Stimulated activated CD4-positive, alpha-beta T cell treated with anti-CD3 and anti-CD28 coated beads, Interleukin-2, amount 100 ng/mL, for 24 hours (primary cell): Measurements from ENCODE around the gene STMN1.

ENCODE experiments used
- DNase-seq, 2 donors: peaks; one replicate each; pipeline ENCODE4 v3.0.0-alpha.2; 2020

Gene STMN1

DNA sequence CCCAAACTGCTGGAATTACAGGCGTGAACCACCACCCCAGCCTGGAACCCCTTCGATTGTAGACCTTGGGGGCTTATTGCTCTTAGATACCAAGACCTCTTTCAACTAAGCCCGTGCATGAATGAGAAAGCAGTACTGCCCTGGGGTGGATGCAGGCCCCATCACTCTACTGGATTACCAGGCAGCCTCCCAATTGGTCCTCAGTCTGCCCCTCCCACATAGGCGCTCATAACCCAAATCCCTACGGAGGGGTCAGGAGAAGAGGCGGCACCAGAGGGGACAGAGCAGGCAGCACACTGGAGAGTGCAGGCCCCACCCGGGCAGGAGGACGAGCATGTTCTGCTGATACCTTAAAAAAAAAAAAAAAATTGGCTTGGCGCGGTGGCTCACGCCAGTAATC, 12.4 kb upstream of the STMN1 start:
- DNase-seq: no peak

DNA sequence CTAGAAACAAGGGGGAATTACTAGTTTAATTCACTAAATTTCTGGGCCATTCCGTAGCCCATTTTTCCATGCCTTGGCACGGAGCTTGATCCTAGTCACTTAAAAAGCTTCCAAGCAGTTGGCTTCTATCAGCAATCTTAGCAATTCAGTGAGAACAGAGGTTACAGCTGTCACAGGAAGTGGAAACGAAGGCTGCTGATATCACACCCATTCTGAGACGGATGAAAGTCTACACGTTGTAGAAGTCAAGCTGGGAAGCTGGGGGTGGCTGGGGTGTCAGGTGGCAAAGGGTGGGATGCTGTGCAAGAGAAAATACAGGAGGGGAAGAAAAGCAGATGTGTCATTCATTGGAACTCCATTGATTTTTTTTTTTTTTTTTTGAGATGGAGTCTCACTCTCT, 11.8 kb upstream of the STMN1 start:
- no peak for DNase-seq

DNA sequence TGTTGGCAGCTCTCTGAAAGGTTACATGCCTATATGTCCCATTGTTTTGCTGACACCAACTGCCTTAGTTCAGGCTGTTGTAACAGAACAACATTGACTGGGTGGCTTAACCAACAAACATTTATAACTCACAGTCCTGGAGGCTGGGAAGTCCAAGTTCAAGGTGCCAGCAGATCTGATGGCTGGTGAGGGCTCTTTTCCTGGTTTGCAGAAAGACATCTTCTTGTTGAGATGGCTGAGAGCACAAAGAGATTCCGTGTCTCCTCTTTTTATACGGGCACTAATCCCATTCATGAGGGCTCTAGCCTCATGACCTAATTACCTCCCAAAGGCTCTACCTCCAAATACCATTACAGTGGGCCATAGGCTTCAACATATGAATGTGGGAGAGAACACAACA, 10.2 kb upstream of the STMN1 start:
- no peak for DNase-seq

DNA sequence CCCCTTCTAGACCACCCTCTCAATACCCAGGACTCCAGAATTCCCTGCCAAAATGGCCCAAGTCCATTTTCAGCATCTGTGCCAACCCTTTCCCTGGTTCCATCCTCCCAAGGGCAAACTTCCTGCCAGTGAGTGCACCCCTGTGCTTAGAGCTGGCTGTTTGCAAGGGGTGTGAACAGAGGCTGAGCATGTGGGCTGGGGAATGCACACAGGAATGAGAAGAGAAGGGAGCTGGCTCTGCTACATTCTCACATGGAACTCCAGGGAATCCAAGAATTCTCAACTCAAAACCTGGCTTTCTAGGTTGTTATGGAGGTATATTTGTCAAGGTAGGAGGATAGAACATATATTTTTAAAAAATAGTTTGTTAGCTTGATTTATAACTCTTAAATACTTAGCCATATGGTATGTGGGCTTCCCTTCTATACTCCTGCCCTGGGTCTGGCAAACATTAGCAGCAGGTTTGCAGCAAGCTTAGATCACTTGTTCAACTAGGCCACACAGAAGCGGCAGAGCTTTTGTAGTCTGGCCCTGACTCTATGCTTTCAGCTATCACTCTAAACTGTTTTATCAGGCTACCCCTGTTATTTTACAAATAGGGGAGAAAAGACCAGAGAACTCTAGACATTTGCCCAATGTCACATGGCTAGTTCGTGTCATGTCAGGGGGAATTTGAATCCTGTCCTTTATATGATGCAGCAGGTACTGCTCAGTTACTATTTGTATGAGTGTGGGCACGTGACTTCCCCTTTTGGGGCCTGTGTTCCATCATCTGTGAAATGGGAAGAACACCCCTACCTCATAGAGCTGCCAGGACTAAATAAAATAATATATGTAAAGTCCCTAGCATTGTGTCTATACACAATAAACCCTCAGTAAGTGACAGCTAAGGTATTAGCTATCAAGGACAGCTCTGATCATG, 8.1 kb upstream of the STMN1 start:
- DNase-seq: no peak

DNA sequence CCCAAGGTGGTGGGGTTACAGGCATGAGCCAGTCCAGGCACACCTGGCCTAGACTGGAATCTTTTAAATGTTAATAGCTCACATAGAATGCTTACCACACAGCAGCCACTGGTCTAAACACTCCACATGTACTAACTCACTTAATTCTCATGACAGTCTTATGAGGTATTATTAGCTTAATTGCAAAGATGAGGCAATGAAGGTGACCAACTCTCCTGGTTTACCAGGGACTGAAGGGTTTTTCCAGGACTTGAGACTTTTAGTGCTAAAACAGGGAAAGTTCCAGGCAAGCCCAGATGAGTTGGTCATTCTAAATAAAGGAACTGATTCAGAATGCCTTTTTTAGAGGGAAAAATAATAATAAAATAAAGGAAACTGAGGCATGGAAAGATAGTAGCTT, 7.0 kb upstream of the STMN1 start:
- DNase-seq: no peak

DNA sequence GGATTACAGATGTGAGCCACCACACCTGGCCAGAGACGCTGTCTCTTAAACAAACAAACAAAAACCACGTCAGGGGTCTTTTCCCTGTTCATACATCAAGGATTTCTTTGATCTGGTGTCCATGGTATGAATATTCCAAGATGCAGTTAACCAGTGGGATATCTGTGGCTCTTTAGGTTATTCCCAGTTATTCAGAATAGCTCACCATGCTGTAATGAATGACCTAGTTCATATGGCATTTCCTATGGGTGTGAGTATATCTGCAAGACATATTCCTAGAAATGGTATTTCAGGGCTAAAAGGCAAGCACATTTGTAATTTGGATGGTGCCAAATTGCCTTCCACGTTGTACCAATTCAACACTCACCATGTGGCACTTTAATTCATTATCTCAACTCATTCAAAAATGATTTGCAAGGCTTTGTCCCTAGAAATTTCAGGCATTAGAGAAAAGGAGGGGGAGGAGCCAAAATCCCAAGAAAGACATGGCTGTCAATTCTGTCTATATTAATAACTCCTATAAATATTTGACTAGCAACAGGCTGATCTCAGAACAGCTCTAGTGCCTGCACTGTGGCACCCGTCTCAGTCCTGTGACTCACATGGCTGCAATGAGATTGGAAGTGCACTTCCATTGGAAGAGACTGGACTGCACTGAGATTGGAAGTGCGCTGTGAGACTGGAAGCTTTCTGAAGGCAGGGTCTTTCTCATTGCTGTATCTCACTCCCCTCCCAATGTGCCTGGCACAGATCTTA, 6.0 kb upstream of the STMN1 start:
- no peak for DNase-seq

DNA sequence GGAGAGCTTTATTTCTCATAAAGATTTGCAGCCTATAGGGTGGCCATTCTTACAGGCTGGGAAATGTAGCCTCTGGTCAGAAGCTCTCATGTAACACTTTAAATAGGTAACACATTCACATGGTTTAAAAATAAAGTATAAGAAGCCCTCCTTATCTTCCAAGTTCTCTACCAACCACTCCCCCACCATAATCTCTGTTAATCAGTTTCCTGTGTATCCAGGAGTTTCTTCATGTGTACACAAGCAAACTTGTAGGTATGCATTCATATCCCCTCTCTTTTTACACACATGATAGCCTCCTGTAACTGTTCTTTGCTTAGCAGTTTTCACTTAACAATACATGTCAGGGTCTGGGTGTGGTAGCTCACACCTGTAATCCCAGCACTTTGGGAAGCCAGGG, 4.9 kb upstream of the STMN1 start:
- DNase-seq: no peak

DNA sequence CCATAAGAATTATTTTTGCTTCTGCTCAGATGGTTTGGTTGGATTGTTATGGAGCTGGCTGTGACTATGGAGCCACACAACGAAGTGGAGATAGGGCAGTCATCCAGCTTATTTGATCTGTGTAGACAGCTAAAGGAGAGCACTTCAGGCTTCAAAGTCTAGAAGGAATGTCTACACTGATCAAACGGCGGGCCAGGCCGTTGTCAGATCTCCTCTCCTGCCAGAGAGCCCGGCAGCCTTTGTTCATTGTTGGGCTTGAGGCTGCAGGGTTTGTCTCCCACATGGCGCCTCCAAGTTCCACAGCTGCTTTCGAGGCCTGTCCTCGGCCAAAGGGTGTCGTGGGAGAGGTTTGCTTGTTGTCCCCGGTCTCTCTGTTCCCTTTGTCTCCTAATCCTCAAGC, 2.8 kb upstream of the STMN1 start:
- DNase-seq: no peak

DNA sequence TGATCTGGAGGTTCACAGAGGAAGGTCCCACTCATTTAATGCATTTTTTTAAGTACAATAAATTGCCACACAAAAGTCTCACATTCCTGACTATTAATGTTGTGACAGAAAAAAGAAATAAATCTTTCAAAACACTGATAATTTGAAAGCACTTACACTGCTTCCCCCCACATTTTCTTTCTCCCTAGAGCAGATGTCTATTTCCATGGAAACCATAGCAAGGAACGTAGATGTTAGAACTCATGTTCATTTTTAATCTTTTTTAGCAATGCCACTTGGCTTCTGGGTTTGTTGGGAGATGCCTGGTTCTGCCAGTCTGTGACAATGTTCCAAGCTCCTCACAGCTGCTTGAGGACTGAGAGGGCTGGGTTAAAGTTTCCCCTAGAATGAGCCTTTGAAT, 1.9 kb upstream of the STMN1 start:
- no peak for DNase-seq

DNA sequence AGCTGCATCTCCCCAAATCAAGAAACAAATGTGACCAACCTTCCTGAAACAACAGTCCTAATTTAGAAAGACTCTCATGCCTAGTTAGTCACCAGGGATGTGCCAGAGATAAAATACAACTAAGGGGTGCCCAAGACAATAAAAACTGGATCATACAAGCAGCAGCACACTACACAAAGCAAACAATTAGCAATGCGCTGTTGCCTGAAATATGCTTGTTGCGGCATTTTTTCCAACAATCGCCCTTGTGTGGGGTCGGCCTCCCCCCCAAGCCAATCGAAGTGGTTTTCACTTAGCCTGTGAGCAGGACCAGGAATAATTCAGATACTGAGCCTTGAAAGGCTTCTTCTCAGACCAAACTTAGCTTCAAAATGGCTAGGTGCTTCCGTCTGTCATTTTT, 1.4 kb upstream of the STMN1 start:
- no peak for DNase-seq

DNA sequence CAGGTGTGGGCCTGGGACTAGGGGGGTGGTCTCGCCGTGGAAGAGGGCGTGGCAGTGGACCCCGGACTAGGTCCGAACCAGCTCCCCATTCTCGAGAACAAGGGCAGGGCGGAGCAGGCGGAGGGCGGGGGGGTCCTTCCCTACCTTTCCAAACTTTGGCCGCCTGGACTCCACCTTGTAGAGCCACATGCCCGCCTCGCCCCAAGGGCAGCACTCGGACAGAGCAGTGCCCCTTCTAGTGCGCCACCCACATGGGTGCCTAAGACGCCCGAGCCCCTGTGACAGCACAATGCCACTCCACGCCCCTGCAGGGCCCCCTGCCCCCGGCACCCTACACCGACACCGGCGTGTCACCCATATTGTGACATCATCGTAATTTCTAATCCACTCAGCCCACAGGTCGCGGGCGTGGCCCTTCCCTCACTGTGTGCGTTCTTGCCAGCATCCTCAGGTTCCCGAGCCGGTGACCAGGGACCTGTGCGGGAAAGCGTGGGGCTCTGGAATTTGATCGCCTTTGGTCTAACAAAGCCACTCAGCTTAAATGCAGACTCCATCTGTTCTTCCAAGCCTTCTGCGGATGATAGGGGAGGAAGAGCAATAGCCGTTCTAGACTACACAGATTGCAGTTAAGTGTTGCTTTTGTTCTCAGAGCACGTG, 553 bp upstream of the STMN1 start:
- peak; percentile 32 to 43 for DNase-seq

DNA sequence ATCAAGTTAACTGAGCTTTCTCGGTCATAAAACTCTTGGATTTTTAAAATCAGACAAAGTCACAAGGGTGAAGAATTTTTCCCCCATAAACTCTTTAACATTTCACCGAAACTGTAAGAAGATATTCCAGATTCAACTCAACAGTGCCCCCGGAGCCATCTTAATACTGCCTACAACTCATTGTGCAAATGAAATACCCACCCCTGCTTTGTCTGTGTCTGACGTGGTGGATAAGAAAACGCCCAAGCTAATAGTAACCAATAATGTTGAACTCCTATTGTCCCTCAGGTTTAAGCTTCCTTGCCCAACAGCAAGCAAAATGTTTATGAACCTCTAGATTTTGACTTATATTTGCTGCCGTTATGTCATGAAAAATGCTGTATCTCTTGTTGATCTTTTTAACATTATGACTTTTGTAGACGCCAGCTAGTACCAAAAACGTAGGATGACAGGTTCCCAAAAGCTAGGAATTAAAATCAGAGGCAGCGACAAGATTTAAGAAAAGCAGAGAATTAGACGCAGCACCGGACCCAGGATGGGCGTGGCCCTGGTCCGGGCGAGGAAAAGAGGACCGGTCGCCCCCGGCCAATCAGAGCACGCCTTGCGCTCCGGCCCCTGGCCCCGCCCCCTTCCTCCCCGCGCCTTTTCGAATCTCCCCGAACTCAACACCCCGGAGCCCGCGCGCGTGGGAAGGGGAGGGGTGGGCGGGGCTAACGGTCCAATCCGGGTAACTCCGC, 1.1 kb downstream of the STMN1 start:
- peak; percentile 94 to 99 for DNase-seq

DNA sequence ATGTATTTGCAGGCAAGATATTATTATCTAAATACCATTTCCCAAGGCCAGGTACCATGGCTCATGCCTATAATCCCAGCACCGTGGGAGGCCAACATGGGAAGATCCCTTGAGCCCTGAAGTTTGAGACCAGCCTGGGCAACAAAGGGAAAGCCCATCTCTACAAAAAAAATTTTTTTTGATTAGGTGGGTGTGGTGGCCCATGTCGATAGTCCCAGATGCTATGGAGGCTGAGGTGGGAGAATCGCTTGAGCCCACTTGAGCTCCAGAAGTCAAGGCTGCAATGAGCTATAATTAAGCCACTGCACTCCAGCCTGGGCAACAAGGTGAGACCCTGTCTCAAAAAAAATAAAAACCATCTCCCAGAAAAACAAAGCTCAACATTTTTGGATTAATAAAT, 2.2 kb downstream of the STMN1 start:
- no peak for DNase-seq

DNA sequence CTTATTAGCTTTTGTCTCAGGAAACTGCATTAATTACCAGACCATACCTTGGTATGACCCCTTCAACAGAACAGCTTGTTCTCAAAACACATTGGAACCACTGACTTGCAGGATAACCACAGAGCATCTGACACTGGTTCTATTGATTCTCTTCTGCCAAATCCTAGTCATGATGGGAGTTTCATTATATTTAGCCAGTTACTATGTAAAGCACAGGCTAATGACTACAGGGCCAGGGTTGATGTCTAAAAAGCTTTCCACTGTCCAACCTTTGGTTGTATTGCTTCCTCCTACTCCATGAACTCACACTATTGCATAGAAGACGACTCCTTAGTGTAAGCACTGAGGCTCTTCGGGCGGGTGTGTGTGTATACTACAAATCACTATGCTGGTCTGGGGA, 3.8 kb downstream of the STMN1 start:
- DNase-seq: no peak

DNA sequence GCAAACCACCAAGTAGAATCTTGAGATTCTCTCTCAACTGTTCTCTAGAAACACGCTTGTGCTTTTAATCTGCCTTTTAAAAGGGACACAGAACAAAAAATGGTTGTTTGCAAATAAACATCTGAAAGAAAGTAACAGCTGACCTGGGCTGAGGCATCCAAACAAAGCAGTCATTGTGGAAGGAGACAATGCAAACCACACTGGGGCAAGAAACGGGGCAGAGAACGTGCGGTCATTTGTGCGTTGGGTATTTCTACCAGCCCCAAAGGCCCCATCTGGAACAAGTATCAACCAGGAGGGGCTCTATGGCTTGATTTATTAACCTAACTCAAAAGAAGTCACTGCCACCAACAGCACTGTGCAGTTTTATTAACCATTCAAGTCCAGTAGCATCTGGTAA, 6.0 kb downstream of the STMN1 start:
- no peak for DNase-seq

DNA sequence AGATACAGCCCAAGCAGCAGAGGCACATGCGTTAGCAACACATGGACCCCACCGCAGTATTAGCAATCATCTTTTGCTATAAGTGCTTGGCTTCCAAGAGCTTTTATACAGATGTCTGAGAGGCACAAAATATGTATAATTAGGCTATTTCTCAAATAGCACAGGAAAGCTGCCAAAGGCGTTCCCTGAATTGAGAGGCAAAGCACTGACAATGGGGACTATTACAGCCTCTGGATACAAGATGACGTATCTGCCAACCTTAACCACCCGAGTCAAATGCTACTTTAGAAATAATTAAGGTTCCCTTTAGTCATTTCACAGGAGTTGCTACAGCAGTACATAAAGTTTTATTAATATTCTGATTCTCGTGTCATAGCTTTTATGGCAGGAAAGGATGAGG, 6.4 kb downstream of the STMN1 start:
- no peak for DNase-seq

DNA sequence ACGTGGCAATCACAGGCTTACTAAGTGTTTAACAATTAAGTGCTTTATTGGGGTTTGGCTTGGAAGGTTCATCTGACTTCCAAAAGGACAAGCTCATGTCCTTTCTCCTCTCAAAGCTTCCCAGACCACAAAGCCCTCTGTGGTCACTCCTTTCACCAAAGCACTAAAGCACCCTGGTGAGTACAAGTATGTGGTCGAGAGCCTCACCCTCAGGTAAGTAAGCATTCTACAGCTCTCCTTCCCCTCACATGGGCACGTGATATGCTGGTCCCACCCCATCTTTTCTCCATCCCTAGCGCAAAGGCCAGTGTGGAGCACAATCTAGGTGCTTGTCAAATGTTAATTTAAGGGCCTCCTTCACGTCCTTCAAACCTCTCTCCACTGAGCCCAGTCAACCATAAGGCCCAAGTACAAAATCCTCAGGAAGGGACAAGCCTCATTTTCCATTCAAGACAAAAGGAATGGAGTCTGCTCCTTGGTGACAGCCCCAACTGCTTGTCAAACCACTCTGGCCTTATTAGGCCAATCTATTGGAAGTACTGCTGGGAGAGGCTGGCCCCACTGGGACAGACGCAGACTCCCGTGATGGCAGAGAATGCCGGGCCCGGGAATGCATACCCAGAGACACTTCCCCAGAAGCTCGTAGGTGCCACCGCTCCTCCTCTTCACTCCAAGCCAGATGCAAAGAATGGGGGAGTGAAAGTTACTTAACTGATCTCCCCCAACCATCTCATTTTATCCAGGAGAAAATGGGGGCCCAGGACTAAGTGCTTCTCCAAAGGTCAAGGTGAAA, 7.8 kb downstream of the STMN1 start:
- DNase-seq: no peak

DNA sequence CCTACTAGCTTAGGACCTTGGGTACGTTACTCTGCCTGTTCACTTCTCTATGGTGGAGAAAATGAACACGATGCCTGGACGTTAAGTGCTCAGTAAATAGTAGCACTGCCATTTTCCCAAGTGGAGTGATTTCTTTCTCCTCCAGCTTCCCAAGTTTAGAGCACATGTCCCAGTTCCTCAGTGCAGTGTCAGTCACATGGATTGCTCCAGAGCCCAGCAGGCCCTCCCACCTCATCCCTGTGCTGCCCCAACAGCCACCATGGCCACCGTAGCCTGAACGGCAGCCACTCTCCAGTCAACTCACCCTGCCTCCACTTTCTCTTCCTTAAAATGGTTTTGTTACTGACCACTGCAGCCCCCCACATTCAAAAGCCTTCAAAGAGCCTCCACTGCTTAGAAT, 8.5 kb downstream of the STMN1 start:
- no peak for DNase-seq

DNA sequence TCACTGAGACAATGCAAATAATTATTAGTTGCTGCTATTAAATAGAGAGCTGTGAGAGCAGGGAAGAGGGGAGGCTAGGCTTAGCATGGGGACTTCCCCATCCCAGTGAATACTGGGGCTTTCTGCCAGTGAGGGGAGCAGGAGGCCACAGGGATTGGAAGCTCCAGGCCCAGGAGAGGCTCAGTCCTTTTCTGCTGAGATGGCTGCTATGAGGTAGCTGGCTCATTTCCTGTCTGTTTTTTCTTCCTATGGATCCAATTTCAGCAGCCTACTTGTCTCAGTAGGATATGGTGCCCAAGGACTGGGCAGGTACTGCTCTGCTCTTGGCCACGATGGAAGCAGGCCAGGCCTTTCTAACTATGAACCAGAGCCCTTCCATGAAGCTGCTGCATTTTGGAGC, 10.0 kb downstream of the STMN1 start:
- DNase-seq: no peak

DNA sequence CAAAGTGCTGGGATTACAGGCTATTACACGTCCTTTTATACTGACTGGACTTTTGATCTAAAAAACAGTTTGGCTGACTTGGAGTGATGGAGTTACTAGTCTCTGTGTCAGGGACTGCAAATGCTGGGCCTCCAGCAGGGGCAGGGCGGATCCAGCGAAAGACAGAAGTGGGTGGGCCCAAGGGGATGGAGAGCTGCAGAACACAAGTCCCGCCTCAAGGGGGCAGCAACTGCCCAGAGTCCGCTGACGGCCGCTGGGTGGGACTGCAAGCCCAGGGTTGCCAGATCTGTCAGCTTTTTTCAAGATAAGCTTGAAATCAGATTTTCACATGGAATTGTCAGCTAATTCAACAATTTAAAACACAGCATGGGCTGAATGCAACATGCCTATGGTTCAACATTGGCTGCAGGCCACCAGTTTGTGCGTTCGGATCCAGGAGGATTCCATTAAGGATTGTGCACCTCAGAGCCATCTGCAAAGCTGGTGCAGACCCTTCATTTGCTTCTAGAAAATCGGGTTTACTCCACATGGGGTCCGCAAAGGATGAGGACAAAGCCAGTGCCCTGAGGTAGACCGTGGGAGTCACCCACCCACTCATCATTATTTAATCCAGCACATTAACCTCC, 10.7 kb downstream of the STMN1 start:
- peak; percentile 89 to 90 for DNase-seq

DNA sequence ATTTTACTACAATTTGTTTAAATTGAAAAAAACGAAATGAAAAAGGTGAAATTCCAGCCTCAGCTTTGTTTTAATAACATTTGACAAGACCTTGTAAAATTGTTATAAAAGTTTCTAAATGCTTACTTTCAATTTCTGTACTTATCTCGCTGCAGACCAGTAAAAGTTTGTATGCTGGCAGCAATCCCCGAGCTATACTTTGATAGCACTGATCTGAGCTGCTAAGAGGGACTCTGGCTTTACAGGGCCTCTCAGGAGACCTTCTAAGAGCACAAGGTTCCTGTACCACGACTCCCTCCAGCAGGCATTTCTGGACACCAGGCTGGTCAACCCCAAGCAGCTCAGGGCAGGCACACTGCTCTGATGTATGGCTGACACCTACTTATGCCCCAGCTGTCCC, 13.1 kb downstream of the STMN1 start:
- no peak for DNase-seq

DNA sequence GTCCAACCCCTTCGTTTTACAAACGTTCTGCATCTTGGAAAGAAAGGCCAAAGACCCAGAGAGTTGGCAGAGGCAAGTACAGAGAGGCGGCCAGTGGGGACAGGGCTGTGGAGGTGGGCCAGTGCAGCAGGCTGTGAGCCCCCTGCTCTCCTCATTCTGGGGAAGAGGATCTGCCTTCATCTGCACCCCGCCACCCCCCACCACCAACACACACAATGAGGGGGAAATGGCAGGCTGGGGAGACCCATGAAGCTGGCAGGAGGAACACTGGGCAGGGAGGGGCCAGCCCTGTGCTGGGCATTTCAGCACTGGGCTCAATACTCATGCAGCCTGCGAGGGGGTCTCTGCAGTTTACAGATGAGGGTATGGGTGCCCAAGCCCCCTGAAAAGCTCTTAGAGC, 14.6 kb downstream of the STMN1 start:
- DNase-seq: no peak
